Testis (tissue), 3 donors: ENCODE data around the gene ST6GALNAC1. TPM values are rescaled to one million over a fixed set of nuclear protein-coding genes. Genes with fewer than 3 reads are reported as not detected.
A peak's percentile ranks its signal among the peaks of the same experiment; 100 is the strongest.

Experiments
- DNase-seq: peaks from one replicate; pipeline ENCODE4 v3.0.0-alpha.2; 2019
- H3K27ac ChIP-seq, 2 donors: fragments of 200-600 bp; sonication (generic); one replicate each; pipeline ENCODE4 v1.5.1; 2019
- H3K27me3 ChIP-seq: fragments of 200-600 bp; sonication (generic); one replicate; pipeline ENCODE4 v1.5.1; 2019
- H3K36me3 ChIP-seq: fragments of 200-600 bp; sonication (generic); one replicate; pipeline ENCODE4 v1.5.1; 2017; ENCODE audit warnings: low read depth; ENCODE audit errors: missing control alignments
- H3K4me1 ChIP-seq: fragments of 200-600 bp; sonication (generic); one replicate; pipeline ENCODE4 v1.5.1; 2019
- H3K4me3 ChIP-seq, 2 donors: fragments of 200-600 bp; sonication (generic); one replicate each; pipeline ENCODE4 v1.5.1; 2017 to 2019
- H3K9me3 ChIP-seq: fragments of 200-600 bp; sonication (generic); one replicate; pipeline ENCODE4 v1.5.1; 2017
- CTCF ChIP-seq, 3 experiments: fragments of 450-650 bp in 2 of 3; fragments of 200-600 bp in 1 of 3; sonication (generic) in 1 of 3; IDR thresholded peaks; one replicate each; pipeline ENCODE4 v1.5.1; 2016 to 2019; ENCODE audit warnings: antibody characterized with exemption in 3 of 3, mild to moderate bottlenecking in 2 of 3, moderate library complexity in 1 of 3
- POLR2A ChIP-seq: fragments of 450-650 bp; IDR thresholded peaks from one replicate; pipeline ENCODE4 v1.6.1; 2017; ENCODE audit warnings: antibody characterized with exemption, mild to moderate bottlenecking, moderate library complexity
- WGBS, 2 donors: methylation state at CpG; one replicate each; pipeline ENCODE4 v1.1.5; 2018; 5-methylcytosine and 5-hydroxymethylcytosine counted together
- intact Hi-C: fragments of 100-400 bp; cut with DNase I; formaldehyde crosslinking; loops from one replicate; pipeline ENCODE4 v1.15.1; 2023; ENCODE audit warnings: low total_unique reads
- polyA plus RNA-seq: library from polyadenylated mRNA; stranded (reverse); fragments of 350-450 nt; fragmentation: Illumina TruSeq; extraction: RNeasy Lipid Tissue Mini Kit (QIAGEN cat#74804); gene quantifications from one replicate; pipeline ENCODE4 v1.2.3, GENCODE V29; 2014; ENCODE audit warnings: low read depth, low replicate concordance; ENCODE audit not compliant: insufficient read depth
- total RNA-seq, 2 donors: library from RNA; depleted of rRNA; stranded (reverse); fragments of >200 nt; gene quantifications; one replicate each; pipeline ENCODE4 v1.2.3, GENCODE V29; 2016

The ST6GALNAC1 gene
- total and polyA plus RNA-seq, 3 donors from 2014 or later: 11.9 to 20.6 (median 20.1) TPM

GRCh38 chr17:76670718-76671122, 27.2 kb upstream of the ST6GALNAC1 start:
- WGBS, 2 donors: 37 to 40% methylated on average over 9 of the region's 9 CpGs
- Histone ChIP-seq H3K4me3 (peak overlapping the region; percentile 44 to 71), H3K27ac (peak overlapping the region in 1 of 2 donors; percentile 69), H3K9me3 (no peaks in the 10 kb centered on the region), H3K27me3 (no peaks in the 10 kb centered on the region), H3K36me3 (no peaks in the 10 kb centered on the region), H3K4me1 (peaks cover 11% of the 10 kb centered on the region)
- intact Hi-C loops: no loop called here
- DNase-seq: no peak
- TF ChIP-seq POLR2A (no peak), CTCF (IDR thresholded peaks at IDR 0.05) (no peak)

GRCh38 chr17:76670020-76670717, 26.6 kb upstream of the ST6GALNAC1 start:
- TF ChIP-seq POLR2A: no peak
- no peak for TF ChIP-seq CTCF (IDR thresholded peaks at IDR 0.05)
- WGBS, 2 donors: 85 to 89% methylated on average over 9 of the region's 9 CpGs
- Histone ChIP-seq H3K27me3 (no peaks in the 10 kb centered on the region), H3K9me3 (no peaks in the 10 kb centered on the region), H3K4me1 (peaks cover 11% of the 10 kb centered on the region), H3K4me3 (no peak overlapping the region), H3K27ac (no peak overlapping the region), H3K36me3 (no peaks in the 10 kb centered on the region)
- intact Hi-C loops: no loop called here
- DNase-seq: no peak

GRCh38 chr17:76667786-76668453, 24.4 kb upstream of the ST6GALNAC1 start:
- TF ChIP-seq CTCF (IDR thresholded peaks at IDR 0.05) (no peak), POLR2A (no peak)
- DNase-seq: no peak
- H3K4me1 ChIP-seq: peaks cover 11% of the 10 kb centered on the region
- no peaks in the 10 kb centered on the region for H3K36me3 ChIP-seq
- H3K4me3 ChIP-seq: no peak overlapping the region
- intact Hi-C loops: no loop called here
- H3K9me3 ChIP-seq: no peaks in the 10 kb centered on the region
- no peak overlapping the region for H3K27ac ChIP-seq
- 61% methylated on average over 14 of the region's 14 CpGs for WGBS, 2 donors
- no peaks in the 10 kb centered on the region for H3K27me3 ChIP-seq

- no peak for DNase-seq
- no peaks in the 10 kb centered on the region for H3K27me3 ChIP-seq
- 38 to 65% methylated on average over 2 of the region's 2 CpGs for WGBS, 2 donors
- no peak overlapping the region for H3K27ac ChIP-seq
- no peak for TF ChIP-seq POLR2A
- no peak for TF ChIP-seq CTCF (IDR thresholded peaks at IDR 0.05)
- no peak overlapping the region for H3K4me3 ChIP-seq
- no peaks in the 10 kb centered on the region for H3K9me3 ChIP-seq
- H3K36me3 ChIP-seq: no peaks in the 10 kb centered on the region
- intact Hi-C loops: no loop called here
- peaks cover 9% of the 10 kb centered on the region for H3K4me1 ChIP-seq
Observed at GRCh38 chr17:76667491-76667755, 23.9 kb upstream of the ST6GALNAC1 start.

GRCh38 chr17:76660656-76661042, 17.1 kb upstream of the ST6GALNAC1 start:
- Histone ChIP-seq H3K4me1 (no peaks in the 10 kb centered on the region), H3K36me3 (no peaks in the 10 kb centered on the region), H3K4me3 (no peak overlapping the region), H3K27ac (no peak overlapping the region), H3K9me3 (no peaks in the 10 kb centered on the region), H3K27me3 (no peaks in the 10 kb centered on the region)
- 55 to 62% methylated on average over 3 of the region's 3 CpGs for WGBS, 2 donors
- intact Hi-C loops: no loop called here
- no peak for TF ChIP-seq CTCF (IDR thresholded peaks at IDR 0.05)
- TF ChIP-seq POLR2A: no peak
- no peak for DNase-seq
